GM18519 (cell line): ENCODE results near the gene SPDL1.
A peak's percentile ranks its signal among the peaks of the same experiment; 100 is the strongest.
"Not testable (repeated sequence)": the region's sequence is repeated elsewhere in the genome, so short reads cannot be mapped to it uniquely, and the experiment has no call there.

Source experiments
- ATAC-seq: cut with Tn5 transposase; IDR thresholded peaks from one replicate; pipeline ENCODE4 v1.9.1; 2021; ENCODE audit warnings: mild to moderate bottlenecking, moderate library complexity; ENCODE audit not compliant: unreplicated experiment, low FRiP score

SPDL1 gene

DNA sequence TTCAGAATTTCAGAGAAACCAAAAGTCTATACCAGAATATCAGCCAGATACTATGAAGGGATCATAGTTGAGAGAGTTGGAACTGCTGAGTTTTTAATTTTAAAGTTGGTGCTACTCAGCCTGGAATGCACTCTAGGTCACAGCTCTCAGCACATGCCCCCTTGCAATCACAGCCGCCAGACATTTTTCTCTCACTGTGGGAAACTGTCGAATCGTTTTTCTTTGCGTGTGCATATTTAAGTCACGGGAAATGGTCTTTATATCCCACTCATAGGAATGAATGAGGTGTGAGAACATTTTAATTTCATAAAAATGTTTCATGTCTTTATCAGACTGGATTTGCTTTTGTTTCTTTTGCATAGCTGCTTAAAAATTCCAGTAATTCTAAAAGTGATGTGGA, 12.2 kb upstream of the SPDL1 start:
- ATAC-seq, result no peak

DNA sequence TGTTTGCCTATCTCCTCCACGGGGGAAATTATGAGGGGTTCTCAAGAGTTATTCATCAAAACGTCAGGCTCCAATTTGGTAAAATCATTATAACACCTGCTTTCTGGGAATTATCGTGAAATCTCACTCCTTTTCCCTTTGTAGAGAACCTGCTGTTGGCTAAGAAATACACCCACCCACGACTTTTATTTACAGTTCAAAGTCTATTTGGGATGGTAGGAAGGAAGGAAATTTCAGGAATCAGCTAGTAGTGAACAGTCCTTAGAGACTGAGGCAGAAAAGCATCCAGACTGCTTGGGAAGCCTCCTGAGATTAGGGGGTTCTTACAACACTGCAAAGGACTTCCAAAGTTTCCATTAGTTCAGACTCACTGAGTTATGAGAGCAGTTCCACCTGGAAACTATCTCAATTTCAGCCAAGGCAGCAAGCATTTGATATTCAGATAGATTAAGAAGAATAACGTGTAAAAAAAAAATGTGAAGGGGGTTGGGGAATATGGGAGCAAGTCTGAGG, 9.4 kb upstream of the SPDL1 start:
- no peak for ATAC-seq

DNA sequence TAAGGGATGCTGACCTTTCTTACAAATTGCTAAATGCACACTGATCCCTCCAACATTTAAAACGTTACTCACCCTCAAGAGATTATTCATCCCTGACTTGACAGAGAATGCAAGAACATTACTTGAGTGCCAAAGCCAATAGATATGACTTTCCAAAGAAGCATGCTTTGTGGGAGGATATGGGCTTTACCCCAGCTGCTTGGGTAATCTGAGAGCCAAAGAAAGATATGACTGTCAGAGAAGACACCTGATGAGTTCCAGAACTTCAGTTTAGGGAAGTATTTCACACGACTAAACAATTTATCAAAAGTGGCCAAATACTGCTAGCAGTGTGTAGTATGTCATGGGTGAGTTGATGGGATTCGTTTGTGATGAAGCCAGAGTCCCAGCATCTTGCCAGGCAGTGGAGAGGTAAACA, 7.4 kb upstream of the SPDL1 start:
- ATAC-seq, result no peak

DNA sequence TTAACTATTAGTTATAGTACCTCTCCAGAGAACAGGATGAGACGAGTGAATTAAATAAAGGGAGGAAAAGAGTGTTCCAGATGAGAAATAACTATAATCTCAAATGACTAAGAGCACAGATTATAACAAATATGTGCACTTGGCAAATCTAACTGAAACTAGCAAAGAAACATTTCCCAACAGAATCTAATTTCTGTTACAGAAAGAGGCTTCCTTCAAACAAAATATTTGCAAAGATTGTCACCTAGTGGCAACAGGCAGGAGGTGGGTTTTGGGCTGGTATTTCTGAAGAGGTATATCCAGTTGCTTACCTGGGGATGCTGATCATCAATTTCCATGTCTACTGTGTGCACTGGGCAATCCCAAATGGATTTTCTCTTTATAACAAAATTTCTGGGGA, 5.6 kb upstream of the SPDL1 start:
- no peak for ATAC-seq

DNA sequence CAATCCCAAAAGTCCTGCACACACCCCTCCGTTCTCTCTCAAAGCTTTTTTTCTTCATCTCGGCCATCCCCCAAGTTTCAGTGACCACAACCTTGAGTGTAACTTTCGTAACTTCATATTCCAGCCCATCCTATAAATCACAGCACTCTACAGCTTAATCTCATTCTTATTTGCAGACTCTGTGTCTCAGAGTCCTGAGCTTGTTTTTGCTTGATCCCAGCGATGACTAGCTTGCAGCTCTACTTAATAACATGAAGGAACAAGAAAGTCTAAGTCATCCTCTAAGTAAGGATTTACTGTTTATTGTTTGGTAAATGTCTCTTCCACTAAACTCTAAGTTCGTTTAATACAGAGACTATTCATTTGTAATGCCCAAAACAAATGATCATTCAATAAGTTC, 2.6 kb upstream of the SPDL1 start:
- ATAC-seq, result no peak

DNA sequence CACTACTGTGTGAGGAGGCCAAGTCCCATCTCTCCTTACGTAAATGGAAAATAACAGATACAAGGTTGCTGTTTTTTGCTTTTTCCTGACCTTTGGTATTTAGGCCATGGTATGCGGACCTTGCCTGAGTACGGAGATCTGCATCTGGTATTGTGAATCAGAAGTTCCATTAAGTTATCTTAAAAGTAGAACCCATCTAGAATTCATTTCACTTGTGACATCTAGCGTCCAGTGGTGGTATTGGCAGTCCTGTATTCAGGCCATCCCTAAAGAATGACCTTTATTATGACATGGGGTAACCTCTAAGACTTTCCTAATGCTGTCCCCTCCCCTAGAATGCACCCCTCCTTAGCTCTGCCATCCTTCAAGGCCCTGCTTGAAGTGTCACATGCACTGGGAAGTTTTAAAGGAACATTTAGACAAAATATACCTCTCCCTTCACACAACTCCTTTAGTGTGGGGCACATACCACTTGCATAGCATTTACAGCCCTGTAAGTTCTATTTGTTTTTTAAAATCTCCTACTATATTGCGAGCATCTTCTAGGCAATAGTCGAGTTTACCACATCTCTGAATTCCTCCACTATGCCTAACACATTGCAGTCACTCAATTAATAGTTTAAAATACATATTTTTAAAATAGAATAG, 1.9 kb upstream of the SPDL1 start:
- ATAC-seq, result peak; percentile 38

DNA sequence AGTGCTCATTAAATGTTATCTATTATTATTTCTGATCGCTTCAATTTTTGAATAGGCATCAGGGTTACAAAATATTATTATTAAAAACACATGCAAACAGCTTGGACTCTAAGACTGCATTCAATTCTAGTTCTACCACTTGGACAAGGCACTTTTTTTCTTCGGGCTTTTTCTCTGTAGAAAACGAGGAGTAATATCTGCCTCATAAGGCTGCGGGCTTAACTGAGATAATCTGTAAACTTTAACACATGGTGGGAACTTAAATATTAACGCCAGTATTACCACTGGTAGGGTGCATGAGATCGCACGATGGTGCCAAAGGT, 511 bp upstream of the SPDL1 start:
- peak; percentile 23 for ATAC-seq

DNA sequence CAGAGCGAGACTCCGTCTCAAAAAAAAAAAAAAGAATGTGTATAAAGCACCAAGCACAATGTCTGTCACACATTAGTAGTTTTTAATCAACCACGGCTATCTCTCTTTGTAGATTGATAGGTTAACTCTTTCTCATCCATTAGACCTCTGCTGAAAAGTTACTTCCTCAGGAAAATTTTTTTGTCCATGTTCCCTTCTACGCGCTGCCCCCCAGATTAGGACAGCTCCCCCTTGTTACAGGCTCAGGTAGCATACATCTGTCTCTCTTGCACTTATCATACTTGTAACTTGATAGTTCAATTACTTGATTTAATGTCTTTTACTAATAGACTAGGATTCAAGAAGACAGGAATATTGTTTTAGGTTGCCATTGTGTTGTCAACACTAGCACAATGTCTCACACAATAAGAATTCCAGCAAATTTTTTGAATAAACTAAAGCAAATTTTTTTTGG, 1.5 kb downstream of the SPDL1 start:
- no peak for ATAC-seq

DNA sequence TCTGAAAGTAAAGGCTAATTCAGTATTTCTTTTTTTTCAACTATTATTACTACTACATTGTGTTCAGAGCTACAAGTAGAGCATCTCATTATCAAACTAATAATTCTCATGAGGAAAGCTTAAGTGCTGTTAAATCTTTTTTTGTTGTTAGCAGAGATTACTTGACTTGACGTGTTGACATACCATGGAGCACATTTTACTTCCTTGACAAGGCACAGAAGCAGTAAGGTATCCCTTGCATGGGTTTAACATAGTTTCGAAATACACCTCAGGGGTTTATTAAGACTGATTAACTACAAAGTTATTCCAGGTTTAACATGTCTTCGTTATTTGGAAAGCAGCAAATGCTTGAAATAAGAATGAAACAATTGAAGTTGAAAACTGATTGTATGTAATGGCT, 7.0 kb downstream of the SPDL1 start:
- no peak for ATAC-seq

DNA sequence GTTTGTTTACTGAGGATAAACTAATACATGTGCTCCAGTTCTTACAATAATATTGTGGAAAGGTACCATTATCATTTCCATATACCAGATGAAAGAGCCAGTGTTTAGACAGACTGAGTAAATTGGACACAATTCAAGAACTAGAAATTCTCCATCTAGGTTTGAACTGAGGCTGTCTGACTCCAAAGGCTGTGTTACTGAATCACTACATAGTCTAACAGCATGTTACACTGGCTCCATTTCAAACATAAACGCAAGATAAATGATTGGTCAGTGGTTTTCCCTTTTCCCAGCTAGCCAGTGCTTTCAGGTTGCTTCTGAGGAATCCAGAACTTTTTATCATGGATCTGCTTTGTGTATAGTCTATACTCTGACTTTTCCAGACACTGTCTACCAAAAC, 8.1 kb downstream of the SPDL1 start:
- ATAC-seq, result no peak

DNA sequence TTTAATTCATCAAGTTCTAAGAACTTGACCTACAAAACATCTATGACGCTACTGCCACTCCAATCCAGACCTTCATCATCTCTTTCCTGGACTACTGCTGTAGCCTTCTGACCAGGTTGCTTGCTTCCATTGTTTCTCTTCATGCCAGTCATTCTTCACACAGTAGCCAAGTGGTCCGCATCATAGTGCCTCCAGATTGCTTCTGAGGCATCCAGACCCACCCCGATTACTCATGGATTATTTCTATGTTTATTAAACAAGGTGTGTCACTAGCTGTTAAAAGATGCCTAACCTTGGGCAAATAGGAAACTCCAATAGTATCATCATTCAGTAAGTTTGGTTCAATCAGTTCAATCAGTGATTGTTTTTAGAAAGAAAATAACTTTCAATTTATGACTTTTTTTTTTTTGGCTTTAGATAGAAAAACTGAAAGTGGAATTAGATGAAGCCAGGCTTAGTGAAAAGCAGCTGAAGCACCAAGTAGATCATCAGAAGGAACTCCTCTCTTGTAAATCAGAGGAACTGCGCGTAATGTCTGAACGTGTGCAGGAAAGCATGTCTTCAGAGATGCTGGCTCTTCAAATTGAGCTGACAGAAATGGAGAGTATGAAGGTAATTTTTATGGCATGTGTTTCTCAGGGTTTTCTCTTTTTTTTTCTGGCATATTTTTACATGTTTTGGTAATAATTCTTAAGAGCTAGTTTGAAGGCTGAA, 9.5 kb downstream of the SPDL1 start:
- ATAC-seq, result no peak

DNA sequence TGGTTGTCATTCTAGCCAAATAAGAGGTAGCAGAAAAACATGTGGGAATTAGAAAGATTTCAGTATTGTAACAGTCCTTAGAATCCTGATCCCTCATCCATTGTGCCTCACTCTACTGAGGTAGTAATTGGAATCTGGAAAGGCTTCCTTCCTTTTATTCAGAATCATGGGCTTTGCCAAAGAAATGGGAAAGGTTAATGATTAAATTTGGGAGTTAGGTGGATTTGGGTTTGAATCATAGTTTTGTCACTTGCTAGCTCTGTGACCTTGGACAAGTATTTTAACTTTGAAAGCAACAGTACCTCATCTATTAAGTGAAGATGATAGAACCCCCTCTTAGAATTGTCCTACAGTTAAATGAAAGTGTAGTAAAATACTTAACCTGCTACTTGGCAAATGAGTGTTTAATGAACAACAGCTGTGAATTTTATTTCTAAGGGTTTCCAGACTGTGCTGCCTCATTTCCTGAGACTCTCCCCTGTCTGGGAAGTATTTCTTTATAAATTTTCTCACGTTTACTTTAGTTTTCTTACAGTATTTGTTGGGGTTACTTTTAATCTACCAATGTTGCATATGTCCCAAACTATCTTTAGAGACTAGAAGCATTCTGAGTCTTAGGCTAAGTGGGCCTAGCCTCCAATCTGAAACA, 11.7 kb downstream of the SPDL1 start:
- no peak for ATAC-seq

DNA sequence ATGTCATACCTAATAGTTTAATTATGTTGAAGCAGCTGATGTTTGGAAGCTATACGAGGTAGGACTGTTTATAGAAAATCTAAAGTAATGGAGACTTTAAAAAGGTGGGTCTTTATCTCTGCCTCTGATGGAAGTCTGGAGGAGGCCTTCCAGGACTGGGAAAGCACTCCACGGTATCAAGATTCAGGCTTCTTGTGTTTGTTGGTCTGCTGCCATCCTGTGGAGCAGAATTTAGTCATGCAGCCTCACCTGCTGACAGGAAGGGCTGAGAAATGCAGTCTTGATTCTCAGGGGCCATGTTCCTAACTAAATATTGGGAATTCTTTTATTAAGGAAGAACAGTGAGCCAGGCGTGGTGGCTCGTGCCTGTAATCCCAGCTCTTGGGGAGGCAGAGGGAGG, 15.9 kb downstream of the SPDL1 start:
- ATAC-seq, result no peak

DNA sequence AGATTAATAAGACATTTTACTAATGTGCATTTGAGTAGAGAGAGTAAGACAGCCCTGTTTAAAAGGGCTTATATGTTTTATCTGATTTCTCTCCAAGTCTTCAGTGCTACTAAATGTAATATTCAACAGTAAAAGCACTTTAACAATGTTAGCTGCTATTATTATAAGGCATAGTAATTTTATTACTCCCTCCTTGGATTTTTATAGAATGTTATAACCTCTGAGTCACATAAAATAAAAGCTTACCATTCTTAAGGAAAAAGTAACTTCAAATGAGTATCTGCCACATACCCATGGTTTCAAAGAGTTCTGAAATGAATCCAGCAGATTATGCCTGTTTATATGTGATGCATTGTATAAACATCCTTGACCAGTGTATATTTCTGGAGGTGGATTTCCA, 19.0 kb downstream of the SPDL1 start:
- no peak for ATAC-seq

DNA sequence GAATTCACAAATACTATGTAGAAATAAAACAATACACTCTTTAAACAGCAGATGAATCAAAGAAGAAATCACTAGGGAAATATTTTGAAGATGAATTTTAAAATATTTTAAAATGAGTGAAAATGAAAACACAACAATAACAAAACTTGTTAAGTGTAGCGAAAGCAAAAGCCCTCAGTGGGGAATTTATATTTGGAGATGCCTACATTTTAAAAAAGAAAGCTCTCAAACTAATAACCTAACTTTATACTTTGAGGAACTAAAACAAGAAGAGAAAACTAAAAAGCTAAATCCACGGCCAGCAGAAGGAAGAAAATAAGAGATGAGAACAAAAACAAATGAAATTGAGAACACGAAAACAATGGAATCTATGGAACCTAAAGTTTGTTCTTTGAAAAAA, 22.7 kb downstream of the SPDL1 start:
- no peak for ATAC-seq

DNA sequence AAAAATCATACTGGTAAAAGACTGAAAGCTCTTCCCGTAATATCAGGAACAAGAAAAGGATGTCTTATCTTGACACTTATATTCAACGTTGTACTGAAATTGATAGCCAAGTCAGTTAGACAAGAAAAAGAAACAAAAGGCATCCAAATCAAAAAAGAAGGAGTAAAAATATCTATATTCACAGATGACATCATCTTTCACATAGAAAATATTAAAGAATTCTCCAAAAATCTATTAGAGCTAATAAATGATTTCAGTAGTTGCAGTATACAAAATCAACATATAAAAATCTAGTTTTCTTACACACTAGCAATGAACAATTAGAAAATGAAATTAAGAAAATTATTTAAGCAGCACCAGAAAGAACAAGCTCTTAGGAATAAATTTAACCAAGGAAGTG, 24.3 kb downstream of the SPDL1 start:
- no peak for ATAC-seq

DNA sequence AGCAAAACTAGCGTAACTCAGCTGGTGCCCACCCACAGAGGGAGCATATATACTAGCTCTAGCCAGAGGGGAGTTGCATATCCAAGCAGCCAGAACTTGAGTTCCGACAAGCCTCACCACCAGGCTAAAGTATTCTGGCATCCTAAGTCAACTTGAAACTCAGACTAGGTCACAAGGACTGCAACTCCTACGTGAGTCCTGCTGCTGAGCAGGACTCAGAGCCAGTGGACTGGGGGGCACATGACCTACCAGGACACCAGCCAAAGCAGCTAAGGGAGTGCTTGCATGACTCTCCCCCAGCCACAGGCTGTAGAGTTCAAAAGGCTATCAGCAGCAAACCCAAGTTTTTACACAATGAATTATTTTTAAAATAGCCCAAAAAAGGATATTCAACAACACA, 26.1 kb downstream of the SPDL1 start:
- ATAC-seq, result no peak

DNA sequence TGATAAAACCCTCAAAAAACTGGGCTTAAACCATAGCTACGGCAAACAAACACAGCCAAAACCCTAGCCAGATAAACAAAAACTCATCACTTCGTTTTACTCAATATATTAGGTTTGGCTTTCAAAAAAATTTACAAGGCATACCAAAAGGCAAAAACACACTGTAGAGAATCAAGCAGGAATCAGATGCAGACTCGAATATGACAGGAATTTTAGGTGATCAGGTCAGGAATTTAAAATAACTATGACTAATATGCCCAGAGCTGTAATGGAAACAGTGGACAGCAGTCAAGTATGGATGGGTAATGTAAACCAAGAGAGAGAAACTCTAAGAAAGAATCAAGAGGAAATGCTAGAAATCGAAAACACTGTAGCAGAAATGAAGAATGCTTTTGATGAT, 27.0 kb downstream of the SPDL1 start:
- ATAC-seq, result no peak

DNA sequence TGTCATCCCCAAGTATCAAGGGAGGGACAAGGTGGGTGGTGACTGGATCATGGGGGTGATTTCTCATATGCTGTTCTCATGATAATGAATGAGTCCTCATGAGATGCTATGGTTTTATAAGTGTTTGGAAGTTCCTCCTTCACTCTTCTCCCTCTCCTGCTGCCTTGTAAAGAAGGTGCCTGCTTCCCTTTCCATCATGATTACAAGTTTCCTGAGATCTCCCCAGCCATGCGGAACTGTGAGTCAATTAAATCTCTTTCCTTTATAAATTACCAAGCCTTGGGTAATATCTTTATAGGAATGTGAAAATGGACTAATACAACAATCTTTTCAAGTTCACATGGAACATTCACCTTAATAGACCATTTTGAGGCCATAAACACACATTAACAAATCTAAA, 32.0 kb downstream of the SPDL1 start:
- no peak for ATAC-seq

DNA sequence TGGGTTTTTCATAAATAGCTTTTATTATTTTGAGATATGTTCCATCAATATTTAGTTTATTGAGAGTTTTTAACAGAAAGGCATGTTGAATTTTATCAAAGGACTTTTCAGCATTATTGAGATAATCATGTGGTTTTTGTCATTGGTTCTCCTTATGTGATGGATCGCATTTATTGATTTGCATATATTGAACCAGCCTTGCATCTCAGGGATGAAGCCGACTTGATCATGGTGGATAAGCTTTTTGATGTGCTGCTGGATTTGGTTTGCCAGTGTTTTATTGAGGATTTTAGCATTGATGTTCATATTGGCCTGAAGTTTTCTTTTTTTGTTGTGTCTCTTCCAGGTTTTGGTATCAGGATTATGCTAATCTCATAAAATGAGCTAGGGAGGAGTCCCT, 40.7 kb downstream of the SPDL1 start:
- ATAC-seq, result not testable (repeated sequence)

DNA sequence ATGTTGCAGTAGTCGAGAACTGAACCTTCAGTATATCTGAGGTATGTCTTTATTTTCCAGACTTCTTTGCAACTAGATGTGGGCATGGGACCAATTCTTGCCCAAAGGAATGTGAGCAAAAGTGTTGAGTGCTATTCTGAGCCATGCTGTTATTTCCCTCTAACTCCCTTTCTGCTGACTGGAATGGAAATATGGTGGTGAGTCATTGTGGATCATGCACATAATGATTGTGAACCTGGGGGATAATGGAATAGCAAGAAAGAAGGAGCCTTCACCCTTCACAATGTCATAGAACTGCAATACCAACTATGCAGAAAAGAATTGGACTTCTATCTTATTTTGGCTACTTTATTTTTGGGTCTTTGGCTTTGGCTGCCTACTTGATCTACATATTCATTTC, 43.2 kb downstream of the SPDL1 start:
- ATAC-seq, result no peak

DNA sequence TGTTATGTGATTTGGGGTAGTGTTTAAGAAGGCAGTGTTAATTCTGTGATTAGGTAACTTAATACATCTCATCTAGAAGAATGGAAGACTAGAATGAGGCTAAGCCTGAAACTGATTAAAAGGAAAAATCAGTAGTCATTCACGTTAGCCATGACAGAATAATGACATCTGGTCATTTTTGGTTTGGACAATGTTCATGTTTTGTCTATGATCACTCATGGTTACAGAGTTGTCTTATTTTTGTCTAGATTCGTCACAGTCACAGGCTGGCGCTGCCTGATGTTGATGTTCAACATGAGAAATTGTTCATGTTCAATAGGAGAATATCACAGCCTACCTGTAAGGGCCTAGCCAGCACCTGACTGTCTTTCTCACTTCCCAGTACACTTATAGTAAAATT, 44.0 kb downstream of the SPDL1 start:
- no peak for ATAC-seq
